Activated naive CD8-positive, alpha-beta T cell treated with anti-CD3 and anti-CD28 coated beads, Interleukin-2, amount 50 U/mL, for 24 hours (primary cell): ENCODE measurements around the gene PPP4R4.

ENCODE experiments used
- ATAC-seq: fragments of 150-1000 bp; cut with Tn5 transposase; one replicate; pipeline ENCODE4 v1.10.0; 2021
- DNase-seq: peaks from one replicate; pipeline ENCODE4 v3.0.0; 2021
- H3K27ac Mint-ChIP-seq: one replicate; pipeline ENCODE4 v1.8.0; 2021; ENCODE audit warnings: mild to moderate bottlenecking, mixed read lengths
- H3K27me3 Mint-ChIP-seq: one replicate; pipeline ENCODE4 v1.8.0; 2021; ENCODE audit warnings: mixed read lengths
- H3K36me3 Mint-ChIP-seq: one replicate; pipeline ENCODE4 v1.8.0; 2021; ENCODE audit warnings: low read depth, mixed read lengths
- H3K4me1 Mint-ChIP-seq: one replicate; pipeline ENCODE4 v1.8.0; 2021; ENCODE audit warnings: mixed read lengths
- H3K4me3 Mint-ChIP-seq: one replicate; pipeline ENCODE4 v1.8.0; 2021; ENCODE audit warnings: mild to moderate bottlenecking, moderate library complexity, mixed read lengths
- H3K9me3 Mint-ChIP-seq: one replicate; pipeline ENCODE4 v1.8.0; 2021; ENCODE audit warnings: mixed read lengths

The PPP4R4 gene

GRCh38 chr14:94161058-94161457, 13.1 kb upstream of the PPP4R4 start:
- no peaks in the 10 kb centered on the region for H3K27me3 Mint-ChIP-seq
- DNase-seq (no peak), ATAC-seq (no peak)
- H3K9me3 Mint-ChIP-seq, result no peaks in the 10 kb centered on the region
- H3K4me3 Mint-ChIP-seq, result no peak overlapping the region
- H3K27ac Mint-ChIP-seq, result no peak overlapping the region
- peaks cover 51% of the 10 kb centered on the region for H3K4me1 Mint-ChIP-seq
- no peaks in the 10 kb centered on the region for H3K36me3 Mint-ChIP-seq

DNA sequence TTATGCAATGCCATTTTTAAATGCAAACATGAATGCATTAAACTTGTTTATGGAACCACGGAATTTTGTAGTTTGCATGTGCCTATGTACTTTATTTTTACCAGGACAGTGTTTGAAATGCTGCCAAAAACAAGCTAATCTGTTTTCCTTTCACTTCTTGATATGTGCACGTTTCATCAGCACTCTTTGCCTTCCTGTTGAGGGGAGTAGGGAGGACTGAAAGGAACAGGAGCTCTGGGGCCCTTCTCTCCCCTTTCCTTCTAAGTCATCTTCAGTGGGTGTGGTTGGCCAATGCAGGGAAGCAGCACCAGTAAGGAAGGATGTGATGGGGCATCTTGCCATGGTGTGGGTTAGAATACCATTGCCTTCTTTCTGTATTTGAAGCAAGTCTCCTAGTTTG, 12.1 kb upstream of the PPP4R4 start:
- Mint-ChIP-seq H3K4me1 (peaks cover 51% of the 10 kb centered on the region), H3K27ac (no peak overlapping the region), H3K36me3 (no peaks in the 10 kb centered on the region), H3K4me3 (no peak overlapping the region), H3K9me3 (no peaks in the 10 kb centered on the region), H3K27me3 (no peaks in the 10 kb centered on the region)
- DNase-seq (no peak), ATAC-seq (no peak)

DNA sequence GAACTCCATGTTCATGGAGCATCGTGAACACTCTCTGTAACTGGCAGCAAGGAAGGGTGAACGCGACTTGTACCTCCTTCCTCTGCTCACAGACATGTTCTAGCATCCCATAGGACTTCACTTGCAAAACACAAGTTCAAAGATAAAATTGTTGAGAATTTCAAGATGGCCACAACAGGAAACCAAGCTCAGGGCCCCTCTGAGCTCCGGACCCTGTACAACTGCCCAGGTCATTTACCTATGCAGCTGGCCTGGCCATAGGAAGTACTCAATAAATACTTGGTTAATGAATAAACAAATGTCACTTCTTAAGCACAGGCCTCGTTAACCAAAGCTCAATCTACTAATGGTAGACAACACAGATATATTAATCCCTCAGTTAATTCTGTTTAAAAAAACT, 11.7 kb upstream of the PPP4R4 start:
- Mint-ChIP-seq H3K4me3 (no peak overlapping the region), H3K36me3 (no peaks in the 10 kb centered on the region), H3K27me3 (no peaks in the 10 kb centered on the region), H3K4me1 (peaks cover 49% of the 10 kb centered on the region), H3K9me3 (no peaks in the 10 kb centered on the region), H3K27ac (no peak overlapping the region)
- no peak for DNase-seq
- ATAC-seq, result no peak

GRCh38 chr14:94163796-94164195, 10.3 kb upstream of the PPP4R4 start:
- ATAC-seq (no peak), DNase-seq (no peak)
- no peaks in the 10 kb centered on the region for H3K27me3 Mint-ChIP-seq
- H3K9me3 Mint-ChIP-seq, result no peaks in the 10 kb centered on the region
- no peaks in the 10 kb centered on the region for H3K36me3 Mint-ChIP-seq
- peaks cover 36% of the 10 kb centered on the region for H3K4me1 Mint-ChIP-seq
- H3K4me3 Mint-ChIP-seq, result no peak overlapping the region
- no peak overlapping the region for H3K27ac Mint-ChIP-seq

GRCh38 chr14:94164685-94165431, 9.3 kb upstream of the PPP4R4 start:
- no peaks in the 10 kb centered on the region for H3K9me3 Mint-ChIP-seq
- DNase-seq (peak; percentile 43), ATAC-seq (peak; percentile 86)
- H3K27ac Mint-ChIP-seq, result peak overlapping the region; percentile 14
- H3K27me3 Mint-ChIP-seq, result no peaks in the 10 kb centered on the region
- H3K36me3 Mint-ChIP-seq, result no peaks in the 10 kb centered on the region
- no peak overlapping the region for H3K4me3 Mint-ChIP-seq
- H3K4me1 Mint-ChIP-seq, result peaks cover 33% of the 10 kb centered on the region

DNA sequence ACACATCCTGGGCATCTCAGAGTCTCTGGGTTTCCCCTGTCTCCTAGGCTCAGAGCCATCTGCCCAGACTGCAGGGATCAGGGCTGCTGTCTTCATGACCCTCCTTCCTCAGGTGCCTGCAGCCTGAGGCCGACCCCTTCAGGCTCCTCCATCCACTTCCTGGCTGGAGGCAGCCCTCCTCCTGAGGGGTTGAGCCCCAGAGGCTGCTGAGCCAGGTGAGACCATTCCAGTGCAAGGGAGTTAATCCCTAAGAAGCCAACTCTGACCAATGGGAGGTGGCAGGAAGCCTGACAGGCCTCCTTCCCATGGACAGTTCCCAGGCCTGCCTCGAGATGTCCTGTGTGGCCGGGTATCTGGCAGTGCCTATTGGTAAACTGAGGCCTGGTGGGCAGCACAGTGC, 8.4 kb upstream of the PPP4R4 start:
- no peak overlapping the region for H3K4me3 Mint-ChIP-seq
- no peaks in the 10 kb centered on the region for H3K27me3 Mint-ChIP-seq
- no peak overlapping the region for H3K27ac Mint-ChIP-seq
- H3K4me1 Mint-ChIP-seq, result peaks cover 31% of the 10 kb centered on the region
- no peaks in the 10 kb centered on the region for H3K9me3 Mint-ChIP-seq
- DNase-seq (no peak), ATAC-seq (no peak)
- no peaks in the 10 kb centered on the region for H3K36me3 Mint-ChIP-seq

DNA sequence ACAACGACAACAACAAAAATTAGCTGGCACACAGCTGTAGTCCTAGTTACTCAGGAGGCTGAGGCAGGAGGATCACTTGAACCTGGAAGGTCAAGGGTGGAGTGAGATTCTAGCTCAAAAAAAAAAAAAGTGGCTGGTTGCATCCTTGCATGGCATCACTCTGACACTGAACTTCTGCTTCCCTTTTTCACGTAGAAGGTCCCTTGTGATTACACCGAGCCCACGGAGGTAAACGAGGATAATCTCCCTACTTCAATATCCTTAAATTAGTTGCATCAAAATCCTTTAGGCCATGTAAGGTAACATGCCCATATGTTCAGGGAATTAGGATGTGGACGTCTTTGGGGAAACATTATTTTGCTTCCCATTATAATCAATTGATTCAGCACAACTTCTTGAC, 4.0 kb upstream of the PPP4R4 start:
- ATAC-seq, result no peak
- Mint-ChIP-seq H3K36me3 (no peaks in the 10 kb centered on the region), H3K4me3 (no peak overlapping the region), H3K4me1 (peaks cover 8% of the 10 kb centered on the region), H3K27ac (no peak overlapping the region), H3K27me3 (peaks cover 20% of the 10 kb centered on the region), H3K9me3 (no peaks in the 10 kb centered on the region)
- no peak for DNase-seq

GRCh38 chr14:94171208-94171607, 2.9 kb upstream of the PPP4R4 start:
- ATAC-seq, result no peak
- no peak overlapping the region for H3K4me3 Mint-ChIP-seq
- no peaks in the 10 kb centered on the region for H3K9me3 Mint-ChIP-seq
- H3K27ac Mint-ChIP-seq, result no peak overlapping the region
- H3K27me3 Mint-ChIP-seq, result peaks cover 30% of the 10 kb centered on the region
- DNase-seq, result no peak
- no peaks in the 10 kb centered on the region for H3K36me3 Mint-ChIP-seq
- peaks cover 17% of the 10 kb centered on the region for H3K4me1 Mint-ChIP-seq

- Mint-ChIP-seq H3K27ac (no peak overlapping the region), H3K4me1 (peaks cover 26% of the 10 kb centered on the region), H3K27me3 (peaks cover 38% of the 10 kb centered on the region), H3K4me3 (peak overlapping the region; percentile 64), H3K36me3 (no peaks in the 10 kb centered on the region), H3K9me3 (no peaks in the 10 kb centered on the region)
- DNase-seq (no peak), ATAC-seq (no peak)
Measured at GRCh38 chr14:94172545-94172944, 1.6 kb upstream of the PPP4R4 start.

- Mint-ChIP-seq H3K4me1 (peaks cover 29% of the 10 kb centered on the region), H3K27me3 (peaks cover 41% of the 10 kb centered on the region), H3K4me3 (peak overlapping the region; percentile 64), H3K36me3 (no peaks in the 10 kb centered on the region), H3K27ac (peak overlapping the region; percentile 50), H3K9me3 (no peaks in the 10 kb centered on the region)
- DNase-seq (no peak), ATAC-seq (no peak)
Measured at GRCh38 chr14:94173471-94173884, 644 bp upstream of the PPP4R4 start.

DNA sequence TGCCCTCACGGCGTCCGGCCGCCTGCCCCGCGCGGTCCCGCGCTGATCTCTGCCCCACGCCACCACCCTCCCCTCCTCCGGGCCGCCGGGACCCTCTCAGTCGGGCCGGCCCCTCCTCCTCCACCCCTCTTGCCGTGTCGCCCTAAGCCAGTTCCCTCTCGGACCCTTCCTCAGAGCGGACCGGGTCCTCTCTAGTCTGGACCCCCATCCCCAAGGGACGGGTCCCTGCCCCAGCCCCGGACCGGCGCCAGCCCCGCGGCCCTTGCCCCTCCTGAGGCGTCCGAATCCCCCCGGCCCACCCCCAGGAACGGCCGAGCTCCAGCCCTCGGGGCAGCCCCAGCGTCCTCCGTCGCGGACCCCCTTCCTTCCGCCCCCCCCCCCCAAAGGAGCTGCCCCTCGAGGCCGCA, 485 bp downstream of the PPP4R4 start:
- no peaks in the 10 kb centered on the region for H3K36me3 Mint-ChIP-seq
- peaks cover 41% of the 10 kb centered on the region for H3K27me3 Mint-ChIP-seq
- H3K9me3 Mint-ChIP-seq, result no peaks in the 10 kb centered on the region
- peaks cover 29% of the 10 kb centered on the region for H3K4me1 Mint-ChIP-seq
- ATAC-seq (no peak), DNase-seq (no peak)
- peak overlapping the region; percentile 46 for H3K4me3 Mint-ChIP-seq
- H3K27ac Mint-ChIP-seq, result no peak overlapping the region

- no peaks in the 10 kb centered on the region for H3K36me3 Mint-ChIP-seq
- peaks cover 29% of the 10 kb centered on the region for H3K4me1 Mint-ChIP-seq
- ATAC-seq (no peak), DNase-seq (no peak)
- H3K9me3 Mint-ChIP-seq, result no peaks in the 10 kb centered on the region
- peak overlapping the region; percentile 19 for H3K27ac Mint-ChIP-seq
- H3K27me3 Mint-ChIP-seq, result peaks cover 41% of the 10 kb centered on the region
- H3K4me3 Mint-ChIP-seq, result peak overlapping the region; percentile 68
Measured at GRCh38 chr14:94175011-94175745, 1.1 kb downstream of the PPP4R4 start.

DNA sequence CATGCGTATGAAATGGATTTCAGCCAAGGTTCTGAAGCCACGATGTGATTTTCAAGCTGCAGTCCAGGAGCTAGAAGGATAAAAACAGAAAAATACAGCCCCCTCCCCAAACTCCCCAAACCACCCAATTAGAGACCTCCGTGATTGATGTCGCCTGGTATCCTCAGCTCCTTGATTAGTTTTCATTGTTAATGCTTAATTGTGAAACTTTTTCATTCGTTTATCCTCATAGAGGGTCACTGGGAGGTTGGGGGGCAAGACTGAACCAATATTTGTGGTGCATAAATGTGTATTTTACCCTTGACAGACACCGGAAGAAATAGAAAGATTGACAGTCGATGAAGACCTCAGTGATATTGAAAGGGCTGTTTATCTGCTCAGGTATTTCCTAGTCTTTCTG, 1.6 kb downstream of the PPP4R4 start:
- peak overlapping the region; percentile 68 for H3K4me3 Mint-ChIP-seq
- no peak overlapping the region for H3K27ac Mint-ChIP-seq
- peaks cover 44% of the 10 kb centered on the region for H3K27me3 Mint-ChIP-seq
- H3K4me1 Mint-ChIP-seq, result peaks cover 35% of the 10 kb centered on the region
- DNase-seq (no peak), ATAC-seq (no peak)
- no peaks in the 10 kb centered on the region for H3K36me3 Mint-ChIP-seq
- no peaks in the 10 kb centered on the region for H3K9me3 Mint-ChIP-seq

GRCh38 chr14:94176808-94177207, 2.7 kb downstream of the PPP4R4 start:
- Mint-ChIP-seq H3K27me3 (peaks cover 44% of the 10 kb centered on the region), H3K36me3 (no peaks in the 10 kb centered on the region), H3K27ac (no peak overlapping the region), H3K9me3 (no peaks in the 10 kb centered on the region), H3K4me3 (no peak overlapping the region), H3K4me1 (peaks cover 39% of the 10 kb centered on the region)
- ATAC-seq, result no peak
- DNase-seq, result no peak

DNA sequence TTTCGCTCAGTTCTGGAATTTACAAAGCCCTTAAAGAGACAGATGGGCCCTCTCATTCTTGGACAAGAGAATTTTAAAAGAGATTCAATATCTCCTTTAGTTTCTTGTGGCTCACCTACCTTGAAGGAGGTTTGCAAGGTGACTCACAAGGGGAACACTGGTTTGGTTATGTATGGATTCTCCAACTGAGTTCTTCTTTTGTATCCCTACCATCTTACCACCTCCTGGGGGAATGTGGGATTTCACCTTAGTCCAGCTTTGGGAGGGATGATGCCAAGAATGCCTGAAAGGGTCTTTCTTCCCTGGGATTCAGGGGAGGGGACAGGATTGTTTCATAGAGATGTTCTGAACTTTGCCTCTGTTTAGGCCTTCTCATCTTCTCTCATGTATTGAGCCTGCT, 3.7 kb downstream of the PPP4R4 start:
- Mint-ChIP-seq H3K9me3 (no peaks in the 10 kb centered on the region), H3K4me1 (peaks cover 39% of the 10 kb centered on the region), H3K36me3 (no peaks in the 10 kb centered on the region), H3K27me3 (peaks cover 34% of the 10 kb centered on the region), H3K27ac (no peak overlapping the region), H3K4me3 (no peak overlapping the region)
- ATAC-seq, result no peak
- DNase-seq, result no peak
